ENCODE results near the gene PTPN21. TPM values are rescaled to one million over a fixed set of nuclear protein-coding genes. Genes with fewer than 3 reads are reported as not detected.

The PTPN21 gene
- total RNA-seq, 4 donors from 2014 or later, result 25.6 to 35.5 (median 32.2) TPM

GRCh38 chr14:88426271-88426670, 128.5 kb downstream of the PTPN21 start:
- WGBS, 2 donors, result 65 to 73% methylated on average over 7 of the region's 7 CpGs
- H3K9me3 ChIP-seq, result no peaks in the 10 kb centered on the region
- DNase-seq (ENCODE audit: low spot score in 2 of 2), result no peak

GRCh38 chr14:88424573-88424972, 130.2 kb downstream of the PTPN21 start:
- TF ChIP-seq POLR2A (IDR thresholded peaks at IDR 0.05), result no peak
- no peak for TF ChIP-seq EP300 (IDR thresholded peaks at IDR 0.05)
- TF ChIP-seq CTCF (IDR thresholded peaks at IDR 0.05), result no peak
- DNase-seq (ENCODE audit: low spot score in 2 of 2), result no peak
- Histone ChIP-seq H3K36me3 (peaks cover 0 to 27% (median 0%) of the 10 kb centered on the region in 3 donors), H3K9me3 (no peaks in the 10 kb centered on the region), H3K27me3 (no peaks in the 10 kb centered on the region), H3K27ac (no peak overlapping the region), H3K4me3 (no peak overlapping the region), H3K4me1 (peaks cover 0 to 7% (median 0%) of the 10 kb centered on the region in 4 donors)

More at GRCh38 chr14:88426271-88426670, 128.5 kb downstream of the PTPN21 start:
- H3K36me3 ChIP-seq, result peaks cover 0 to 22% (median 0%) of the 10 kb centered on the region in 3 donors
- H3K4me3 ChIP-seq, result no peak overlapping the region
- H3K27ac ChIP-seq, result no peak overlapping the region
- H3K27me3 ChIP-seq, result no peaks in the 10 kb centered on the region
- TF ChIP-seq CTCF (IDR thresholded peaks at IDR 0.05), result no peak
- no peak for TF ChIP-seq POLR2A (IDR thresholded peaks at IDR 0.05)
- no peak for TF ChIP-seq EP300 (IDR thresholded peaks at IDR 0.05)
- peaks cover 0 to 7% (median 0%) of the 10 kb centered on the region in 4 donors for H3K4me1 ChIP-seq

- Histone ChIP-seq H3K36me3 (peaks cover 0 to 40% (median 0%) of the 10 kb centered on the region in 3 donors), H3K4me1 (peaks cover 0 to 7% (median 0%) of the 10 kb centered on the region in 4 donors), H3K27ac (no peak overlapping the region), H3K9me3 (peaks cover 0 to 6% (median 2%) of the 10 kb centered on the region in 4 donors), H3K4me3 (no peak overlapping the region), H3K27me3 (no peaks in the 10 kb centered on the region)
- TF ChIP-seq CTCF (IDR thresholded peaks at IDR 0.05) (no peak), EP300 (IDR thresholded peaks at IDR 0.05) (no peak), POLR2A (IDR thresholded peaks at IDR 0.05) (no peak)
- WGBS, 2 donors, result 78 to 81% methylated on average over 3 of the region's 3 CpGs
- no peak for DNase-seq (ENCODE audit: low spot score in 2 of 2)
These were observed 131.7 kb downstream of the PTPN21 start for GRCh38 chr14:88422919-88423650.

- Histone ChIP-seq H3K27me3 (no peaks in the 10 kb centered on the region), H3K9me3 (peaks cover 0 to 15% (median 6%) of the 10 kb centered on the region in 4 donors), H3K36me3 (peaks cover 0 to 50% (median 0%) of the 10 kb centered on the region in 3 donors), H3K27ac (no peak overlapping the region), H3K4me1 (peaks cover 0 to 6% (median 0%) of the 10 kb centered on the region in 4 donors), H3K4me3 (no peak overlapping the region)
- no peak for TF ChIP-seq POLR2A (IDR thresholded peaks at IDR 0.05)
- no peak for TF ChIP-seq CTCF (IDR thresholded peaks at IDR 0.05)
- no peak for TF ChIP-seq EP300 (IDR thresholded peaks at IDR 0.05)
- no peak for DNase-seq (ENCODE audit: low spot score in 2 of 2)
These were observed 132.8 kb downstream of the PTPN21 start for GRCh38 chr14:88422047-88422446.

GRCh38 chr14:88421286-88421685, 133.5 kb downstream of the PTPN21 start:
- no peak for DNase-seq (ENCODE audit: low spot score in 2 of 2)
- no peaks in the 10 kb centered on the region for H3K4me1 ChIP-seq
- no peaks in the 10 kb centered on the region for H3K27me3 ChIP-seq
- peaks cover 0 to 23% (median 8%) of the 10 kb centered on the region in 4 donors for H3K9me3 ChIP-seq
- H3K4me3 ChIP-seq, result no peak overlapping the region
- peaks cover 0 to 54% (median 0%) of the 10 kb centered on the region in 3 donors for H3K36me3 ChIP-seq
- no peak for TF ChIP-seq EP300 (IDR thresholded peaks at IDR 0.05)
- TF ChIP-seq CTCF (IDR thresholded peaks at IDR 0.05), result no peak
- no peak for TF ChIP-seq POLR2A (IDR thresholded peaks at IDR 0.05)
- WGBS, 2 donors, result 86 to 87% methylated on average over 4 of the region's 4 CpGs
- no peak overlapping the region for H3K27ac ChIP-seq

Measured in tibial nerve (tissue), 4 donors.